GM20431 (cell line): ENCODE measurements around the gene ADCY4.
"Not testable (repeated sequence)": the region's sequence is repeated elsewhere in the genome, so short reads cannot be mapped to it uniquely, and the experiment has no call there.

Experiments
- in situ Hi-C: fragments of 300-500 bp; cut with MseI, MboI; formaldehyde crosslinking; loops from one replicate; pipeline ENCODE4 v1.15.0; 2020; ENCODE audit warnings: low sequenced_read_pairs; ENCODE audit not compliant: unreplicated experiment

Gene ADCY4

DNA sequence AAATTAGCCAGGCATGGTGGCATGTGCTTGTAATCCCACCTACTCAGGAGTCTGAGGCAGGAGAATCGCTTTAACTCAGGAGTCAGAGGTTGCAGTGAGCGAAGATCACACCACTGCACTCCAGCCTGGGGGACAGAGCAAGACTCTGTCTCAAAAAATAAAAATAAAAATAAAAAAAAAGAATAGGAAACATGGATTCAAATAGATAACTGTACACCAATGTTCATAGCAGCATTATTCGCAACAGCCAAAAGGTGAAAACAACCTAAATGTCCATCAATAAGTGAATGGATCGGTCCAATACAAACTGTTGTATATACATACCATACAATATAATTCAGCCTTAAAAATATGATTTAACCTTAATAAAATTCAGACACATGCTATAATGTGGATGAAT lies 8.0 kb upstream of the ADCY4 start:
- in situ Hi-C loops, result no loop called here

DNA sequence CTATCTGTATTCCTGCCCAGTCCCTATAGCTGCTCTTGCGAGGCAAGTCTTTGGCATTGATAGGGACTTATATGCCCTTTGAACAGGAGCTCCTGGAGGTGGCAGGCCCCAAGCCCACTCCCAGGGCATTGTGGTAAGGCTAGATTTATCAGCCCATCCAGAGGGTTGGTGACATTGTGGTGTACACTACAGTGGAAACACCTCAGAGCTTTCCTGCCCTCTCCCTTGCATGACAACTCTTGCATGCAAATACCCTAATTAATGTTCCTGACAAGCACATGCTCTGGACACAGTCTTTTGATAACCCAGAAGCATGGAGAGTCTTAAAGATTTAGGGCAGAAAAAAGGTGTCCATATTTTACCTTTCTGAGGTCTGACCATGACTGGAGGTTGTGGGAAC lies 5.7 kb upstream of the ADCY4 start:
- in situ Hi-C loops, result no loop called here

DNA sequence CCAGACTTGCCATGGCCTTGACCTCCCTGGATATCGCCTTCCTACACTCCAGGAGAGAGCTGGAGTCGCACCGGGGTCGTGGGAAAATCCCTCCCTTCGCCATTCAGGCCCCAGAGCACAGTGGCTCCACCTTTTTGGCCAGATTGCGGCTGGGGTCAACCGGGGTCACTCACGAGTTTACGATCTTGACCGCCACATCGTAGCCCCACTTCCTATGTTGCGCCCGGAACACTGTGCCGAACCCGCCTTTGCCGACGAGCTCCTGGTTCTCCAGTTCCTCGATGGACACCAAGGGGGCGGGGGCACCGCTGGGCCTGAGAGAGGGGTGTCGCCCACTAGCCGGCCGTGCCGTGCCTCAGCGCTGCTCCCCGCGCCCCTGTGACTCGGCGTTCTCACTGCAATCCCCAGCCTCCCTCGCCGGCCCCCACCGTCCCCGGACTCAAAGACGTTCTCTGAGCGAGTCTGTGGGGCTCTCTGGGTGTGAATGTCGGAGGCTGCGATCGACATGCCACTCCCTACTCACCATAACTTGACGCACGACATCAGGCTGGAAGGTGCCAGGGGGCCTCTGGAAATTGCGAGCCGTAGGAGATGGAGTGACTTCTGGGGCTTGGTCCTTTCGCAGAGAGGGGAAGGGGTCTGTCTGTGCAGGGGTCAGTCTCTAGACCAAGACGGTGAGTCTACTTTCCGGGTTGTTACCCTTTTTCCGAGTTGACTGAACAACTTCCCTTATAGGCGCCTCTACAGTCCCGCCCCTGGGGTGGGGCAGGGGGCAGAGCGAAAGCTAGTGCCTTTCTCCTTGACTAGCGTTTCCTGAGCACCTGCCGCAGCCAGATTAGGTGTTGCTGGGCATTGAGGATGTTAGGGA lies 4.6 kb upstream of the ADCY4 start, which contains the start of gene RIPK3:
Gene RIPK3 (minus strand): TSS at position 708 of the 868 bp plus-strand sequence. CDS start 165 bp downstream, at position 543.
- in situ Hi-C loops, result loop anchor here (10.0 kb wide), 1 partner anchor 95 kb away; no protein-coding TSS in a partner anchor

DNA sequence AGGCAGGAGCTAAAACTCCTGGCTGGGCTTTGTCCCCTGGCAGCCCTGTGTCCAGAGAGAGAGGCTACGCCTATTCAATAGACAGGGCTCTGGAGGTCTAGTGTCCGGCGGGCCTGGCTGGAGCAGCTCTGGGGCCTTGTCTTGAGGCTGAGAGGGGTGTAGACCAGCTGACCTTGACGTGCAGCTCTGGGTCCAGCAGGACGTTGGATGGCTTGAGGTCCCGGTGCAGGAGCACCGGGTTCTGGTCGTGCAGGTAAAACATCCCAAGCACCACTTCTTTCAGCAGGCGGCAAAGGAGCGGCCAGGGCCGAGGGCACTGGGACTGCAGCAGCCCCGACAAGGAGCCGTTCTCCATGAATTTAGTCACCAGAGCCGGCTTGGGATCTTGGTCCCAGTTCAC lies 4.0 kb upstream of the ADCY4 start:
- in situ Hi-C loops, result loop anchor here (10.0 kb wide), 1 partner anchor 96 kb away; no protein-coding TSS in a partner anchor

DNA sequence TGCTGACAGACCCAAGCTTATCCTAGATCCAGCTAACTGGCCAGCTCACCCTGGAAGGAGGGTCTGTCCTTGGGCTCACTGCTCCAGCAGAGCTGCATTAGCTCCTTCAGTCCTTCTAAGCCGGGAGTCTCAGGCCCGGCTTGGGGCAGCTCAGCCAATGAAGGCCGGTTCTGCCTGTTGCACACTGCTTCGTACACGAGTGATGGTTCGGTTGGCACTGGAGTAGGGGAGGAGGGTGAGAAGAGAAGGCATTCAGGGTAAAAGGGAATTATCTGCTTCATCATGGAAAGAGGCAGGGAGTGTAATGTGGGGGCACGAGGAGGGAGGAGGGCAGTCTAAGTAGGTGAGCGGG lies 2.9 kb upstream of the ADCY4 start:
- in situ Hi-C loops, result loop anchor here (10.0 kb wide), 1 partner anchor 97 kb away; no protein-coding TSS in a partner anchor

DNA sequence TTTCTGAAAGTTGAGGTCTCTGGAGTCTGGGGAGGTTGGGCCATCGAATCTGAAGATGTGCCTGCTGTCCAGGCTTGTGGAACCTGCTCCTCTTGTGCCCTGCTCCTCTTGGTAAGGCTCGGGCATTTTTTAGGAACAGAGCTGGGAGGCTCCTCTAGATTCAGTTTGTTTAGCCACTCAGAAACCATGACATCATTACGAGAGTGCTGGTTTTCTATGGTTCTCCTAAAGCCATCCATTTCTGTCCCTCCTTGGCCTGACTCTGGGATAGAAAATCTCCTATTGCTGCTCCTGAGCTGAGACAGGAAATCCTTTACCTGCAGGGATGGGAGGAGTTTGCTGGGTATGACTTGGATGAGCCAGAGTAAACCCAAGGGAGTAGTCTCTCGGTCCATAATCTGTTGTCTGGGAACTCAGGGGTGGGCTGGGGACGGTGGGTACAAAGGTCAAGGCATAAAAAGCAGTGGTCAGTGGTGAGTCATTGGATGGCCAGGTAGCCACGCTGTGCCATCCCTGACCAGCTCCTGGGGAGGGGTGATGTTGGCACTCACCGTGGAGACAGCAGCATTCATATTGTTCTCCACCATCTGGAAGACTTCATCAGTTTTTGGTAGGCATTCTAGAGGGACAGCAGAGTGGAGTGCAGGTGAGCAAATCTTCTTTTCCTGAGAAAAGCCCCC lies 2.4 kb upstream of the ADCY4 start:
- in situ Hi-C loops, result loop anchor here (10.0 kb wide), 1 partner anchor 98 kb away; no protein-coding TSS in a partner anchor

DNA sequence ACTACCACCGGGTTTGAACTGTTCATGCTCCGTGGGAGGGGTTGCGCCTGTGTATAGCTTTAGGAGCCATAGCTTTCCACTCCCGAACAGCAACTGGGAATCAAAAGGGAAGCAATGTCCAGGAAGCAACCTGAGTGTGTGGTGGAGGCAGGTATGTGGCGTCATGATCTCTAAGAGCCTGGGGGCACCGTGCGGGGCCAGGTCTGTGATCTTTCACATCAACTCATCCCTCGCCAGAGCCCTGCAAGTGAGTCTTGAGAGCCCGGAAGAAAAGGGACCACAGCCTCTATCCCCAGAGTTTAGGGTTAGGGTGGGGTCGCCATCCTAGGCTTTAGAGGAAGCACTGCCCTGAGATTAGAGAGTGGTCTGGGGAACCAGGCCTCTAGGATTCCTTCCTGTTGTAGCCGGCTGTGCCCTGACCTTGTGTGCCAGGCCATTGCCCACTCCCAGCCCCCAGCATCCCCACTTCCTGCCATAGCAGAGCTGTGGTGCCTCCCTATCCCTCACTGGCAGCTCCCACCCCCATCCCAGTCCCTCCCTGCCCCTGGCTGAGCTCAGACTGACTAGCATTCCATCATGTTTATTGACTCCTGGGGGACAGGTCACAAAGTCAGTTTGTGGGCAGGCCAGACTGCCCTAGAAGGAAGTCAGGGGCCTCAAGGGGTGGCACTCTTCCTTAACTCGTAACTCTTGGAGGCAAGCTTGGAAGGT lies 745 bp upstream of the ADCY4 start:
- in situ Hi-C loops, result loop anchor here (10.0 kb wide), 1 partner anchor 99 kb away; no protein-coding TSS in a partner anchor

DNA sequence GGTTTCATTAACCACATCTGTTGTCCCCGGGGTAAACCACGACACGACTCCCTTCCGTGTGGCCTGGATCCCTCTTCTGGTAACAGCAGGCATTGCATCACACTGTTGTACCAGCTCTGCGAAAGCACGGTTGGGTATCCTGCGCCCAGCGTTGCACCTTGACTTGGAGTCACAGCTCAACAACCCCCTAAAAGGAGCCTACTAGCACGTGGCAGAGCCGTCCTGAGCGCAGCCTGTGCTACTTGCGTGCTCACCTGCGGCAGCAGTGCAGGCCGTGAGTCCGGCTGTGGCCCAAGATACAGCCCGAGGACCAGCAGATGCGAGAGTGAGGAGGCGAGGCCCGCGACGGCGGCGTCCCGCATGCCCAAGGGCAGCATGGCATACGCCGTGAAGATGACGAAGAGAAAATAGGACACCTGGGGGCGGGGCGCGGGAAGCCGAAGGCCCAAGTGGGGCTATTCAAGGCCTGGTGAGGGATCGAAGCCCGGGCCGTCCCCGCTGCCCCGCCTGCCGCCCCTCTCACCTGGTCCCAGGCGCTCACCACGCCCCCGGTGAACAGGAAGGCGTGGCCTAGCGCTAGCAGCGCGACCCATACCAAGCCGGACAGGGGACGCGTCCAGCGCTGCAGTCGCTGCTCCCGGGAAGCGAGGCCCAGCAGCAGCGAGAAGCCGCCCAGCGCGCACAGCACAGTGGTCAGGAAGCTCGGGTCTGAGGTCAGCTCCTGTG lies 2.4 kb downstream of the ADCY4 start:
- in situ Hi-C loops, result loop anchor here (10.0 kb wide), 1 partner anchor 102 kb away; no protein-coding TSS in a partner anchor

DNA sequence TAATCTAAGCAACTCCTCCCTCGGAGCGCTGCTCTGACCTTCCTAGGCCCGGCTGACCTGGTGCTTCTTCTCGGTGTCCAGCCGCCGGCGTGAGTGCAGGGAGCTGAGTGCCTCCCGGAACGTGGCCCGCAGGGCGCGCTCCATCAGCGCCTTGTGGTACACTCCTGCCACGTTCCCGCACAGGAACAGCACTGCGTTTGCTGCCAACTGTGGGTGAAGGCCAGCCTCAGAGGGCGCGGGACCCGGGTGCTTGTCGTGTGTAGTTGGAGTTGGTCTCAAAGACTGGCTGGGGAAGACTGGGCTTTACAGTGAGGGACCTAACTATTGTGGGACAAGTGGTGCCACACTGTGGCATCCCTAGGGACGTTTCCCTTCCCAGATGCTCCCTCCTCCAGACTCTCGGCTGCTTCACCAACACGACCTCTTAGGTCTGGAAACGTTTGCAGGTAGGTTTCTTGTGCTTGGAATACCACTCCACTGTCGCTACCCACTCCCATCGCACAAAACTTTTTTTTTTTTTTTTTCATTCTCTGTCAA lies 3.1 kb downstream of the ADCY4 start:
- in situ Hi-C loops, result loop anchor here (10.0 kb wide), 1 partner anchor 103 kb away; no protein-coding TSS in a partner anchor

DNA sequence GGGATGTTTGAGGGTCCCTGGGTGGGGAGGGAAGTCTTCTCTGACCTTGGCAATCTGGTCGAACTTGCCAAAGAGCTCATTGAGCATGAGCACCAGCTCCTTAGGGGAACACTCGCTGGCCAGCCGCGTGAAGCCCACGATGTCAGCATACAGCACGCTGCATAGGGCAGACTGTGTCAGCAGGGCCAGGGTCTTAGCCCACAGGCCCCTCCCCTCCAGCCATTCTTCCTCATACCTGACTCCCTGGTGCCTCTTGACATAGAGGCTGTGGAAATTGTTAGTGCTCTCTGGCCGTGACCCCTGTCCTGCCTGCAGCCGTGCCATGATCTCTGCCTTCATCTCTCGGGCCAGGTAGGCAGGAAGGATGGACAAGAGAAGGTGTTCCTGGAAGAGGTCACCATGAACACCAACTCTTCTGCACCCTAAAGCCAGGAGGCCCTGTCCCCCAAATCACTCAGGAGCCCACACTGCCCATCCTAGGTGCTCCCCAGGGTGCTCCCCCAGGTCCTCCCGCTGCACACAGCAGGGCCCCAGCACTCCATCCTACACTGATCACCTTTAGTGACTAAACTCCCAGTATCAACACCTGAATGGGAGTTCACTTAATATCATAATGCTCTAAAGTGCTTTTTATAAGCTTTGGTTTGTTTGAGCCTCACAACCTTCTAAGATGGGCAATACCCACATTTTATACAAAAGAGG lies 3.7 kb downstream of the ADCY4 start:
- in situ Hi-C loops, result loop anchor here (10.0 kb wide), 1 partner anchor 104 kb away; no protein-coding TSS in a partner anchor

DNA sequence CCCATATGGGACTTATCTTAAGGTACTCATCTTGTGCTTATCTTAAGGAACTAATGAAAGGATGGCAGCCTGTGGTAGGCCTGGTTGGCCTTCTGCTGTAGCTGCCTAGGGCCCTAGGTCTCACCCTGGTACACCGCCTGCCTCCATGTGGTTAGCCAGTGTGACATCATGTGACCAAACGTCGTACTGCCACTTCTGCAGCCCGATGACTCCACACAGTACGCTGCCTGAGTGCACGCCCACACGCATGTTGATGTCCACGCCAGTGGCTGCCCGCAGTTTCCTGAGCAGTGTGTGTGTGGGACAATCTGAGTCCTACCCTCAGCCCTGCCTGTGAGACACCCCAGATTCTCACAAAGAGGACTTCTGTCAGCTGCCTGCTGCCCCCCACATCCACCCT lies 5.1 kb downstream of the ADCY4 start:
- in situ Hi-C loops, result loop anchor here (10.0 kb wide), 1 partner anchor 105 kb away; no protein-coding TSS in a partner anchor

DNA sequence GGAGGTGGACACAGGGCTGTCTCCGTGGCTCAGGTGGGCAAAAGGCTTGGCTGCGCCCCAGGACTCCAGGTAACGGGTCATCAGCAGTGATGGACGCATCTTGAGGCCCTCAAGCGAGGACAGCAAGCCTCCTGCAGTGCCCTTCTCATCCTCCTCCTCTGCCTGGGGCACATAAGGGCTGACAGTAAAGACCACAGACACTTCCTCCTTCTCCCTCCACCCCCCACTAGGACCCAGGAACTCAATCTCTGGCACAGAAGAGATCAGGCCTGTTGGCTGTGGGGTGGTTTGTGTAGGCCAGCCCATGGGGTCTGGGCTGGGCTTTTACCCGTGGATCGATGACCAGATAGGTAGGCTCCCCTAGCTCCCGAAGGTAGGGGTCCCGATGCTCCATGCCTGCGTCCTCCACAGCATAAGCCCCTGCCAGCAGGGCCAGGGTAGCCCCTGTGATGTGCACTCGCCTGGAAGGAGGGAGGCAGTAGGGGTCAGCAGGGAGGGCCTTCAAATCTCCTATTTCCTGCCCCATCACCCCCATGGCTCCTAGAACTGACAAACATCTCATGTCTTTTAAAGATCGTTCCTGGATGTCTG lies 5.7 kb downstream of the ADCY4 start:
- in situ Hi-C loops, result no loop called here

DNA sequence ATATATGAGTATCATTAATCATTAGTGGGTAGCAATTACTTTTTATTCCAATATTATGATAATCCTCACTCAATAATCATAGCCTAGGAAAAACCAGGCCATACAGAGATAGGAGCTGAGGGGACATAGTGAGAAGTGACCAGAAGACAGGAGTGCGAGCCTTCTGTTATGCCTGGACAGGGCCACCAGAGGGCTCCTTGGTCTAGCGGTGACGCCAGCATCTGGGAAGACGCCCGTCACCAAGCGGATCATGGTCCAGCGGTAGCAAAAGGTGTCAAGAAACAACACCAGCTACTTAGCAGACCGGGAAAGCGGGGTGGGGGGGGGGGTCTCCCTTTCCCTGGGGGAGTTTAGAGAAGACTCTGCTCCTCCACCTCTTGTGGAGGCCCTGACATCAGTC lies 7.0 kb downstream of the ADCY4 start:
- in situ Hi-C loops, result not testable (repeated sequence)

DNA sequence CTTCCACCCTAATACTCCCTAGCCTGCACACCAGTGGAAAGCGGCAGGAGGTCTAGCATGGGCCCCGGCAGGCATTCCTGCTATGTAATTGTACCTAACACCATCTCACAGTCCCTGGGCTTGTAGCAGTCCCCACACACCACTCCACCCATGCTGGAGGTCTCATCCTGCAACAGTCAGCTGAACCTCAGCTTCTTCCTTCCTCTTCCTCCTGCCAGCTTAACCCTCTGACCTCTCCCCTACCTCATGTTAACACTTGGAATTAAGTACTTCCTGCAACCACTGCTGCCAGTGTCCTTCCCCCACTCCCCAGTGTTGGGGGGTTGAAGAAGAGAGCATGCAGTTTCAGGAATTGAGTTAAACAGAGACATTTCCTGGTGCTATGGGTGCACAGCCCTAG lies 7.6 kb downstream of the ADCY4 start:
- in situ Hi-C loops, result no loop called here

DNA sequence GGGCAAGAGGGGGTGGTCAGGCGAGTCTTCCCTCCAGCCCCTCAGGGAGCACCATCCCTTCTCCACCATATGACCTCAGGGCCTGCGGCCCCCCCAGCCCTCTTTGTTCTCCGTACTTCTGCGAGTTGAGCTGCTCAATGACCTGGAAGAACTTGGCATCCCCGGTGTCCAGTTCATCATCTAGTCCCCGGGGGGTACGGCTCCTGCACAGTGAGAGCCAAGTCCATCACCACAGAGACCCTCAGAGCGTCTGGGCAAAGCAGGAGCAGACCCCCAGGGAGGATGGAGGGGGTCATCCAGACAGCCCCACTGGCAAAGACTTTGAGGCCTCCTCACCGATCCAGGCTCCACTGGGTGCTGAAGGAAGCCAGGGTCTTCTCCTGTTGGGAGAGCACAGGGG lies 8.9 kb downstream of the ADCY4 start:
- in situ Hi-C loops, result no loop called here

DNA sequence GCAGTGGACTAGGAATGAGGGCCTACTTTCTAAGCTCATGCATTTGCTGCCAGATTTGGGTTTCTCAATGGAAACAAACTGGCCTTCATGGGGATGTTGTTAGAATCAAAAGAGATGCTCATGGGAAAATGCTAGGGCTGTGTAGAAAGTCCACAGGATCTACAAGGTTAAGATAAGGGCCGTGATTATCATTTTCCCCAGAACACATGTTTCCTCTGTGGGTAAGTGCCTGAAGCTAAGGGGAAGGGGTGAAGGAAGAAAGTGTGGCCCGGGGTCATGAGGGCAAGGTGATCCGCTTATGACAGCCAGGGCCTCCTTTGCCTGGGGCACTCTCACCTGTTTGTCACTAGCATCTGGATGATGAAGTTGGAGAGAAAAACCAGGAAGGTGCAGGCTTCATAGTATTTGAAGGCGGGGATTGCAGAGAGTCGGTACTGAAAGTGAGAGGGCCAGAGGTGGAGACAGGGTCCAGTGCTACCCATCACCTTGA lies 9.8 kb downstream of the ADCY4 start:
- in situ Hi-C loops, result no loop called here

DNA sequence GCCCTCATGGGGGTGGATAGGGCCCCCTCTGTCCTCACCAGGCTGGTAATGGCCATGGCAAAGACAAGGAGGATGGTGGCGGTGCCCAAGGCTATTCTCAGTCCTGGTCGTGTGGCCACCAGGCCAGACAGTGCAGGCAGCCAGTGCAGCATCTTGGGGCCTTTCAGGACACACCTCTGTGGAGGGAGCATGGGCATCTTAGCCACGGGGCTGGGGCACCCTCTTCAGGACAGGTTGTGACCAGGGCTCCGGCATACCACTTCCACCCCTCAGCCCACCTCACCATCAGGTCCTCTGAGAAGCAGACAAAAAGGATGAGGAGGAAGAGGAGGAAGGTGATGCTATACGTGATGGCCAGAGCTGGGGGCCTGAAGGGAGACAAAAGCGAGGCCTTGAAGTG lies 10.8 kb downstream of the ADCY4 start:
- in situ Hi-C loops, result no loop called here

DNA sequence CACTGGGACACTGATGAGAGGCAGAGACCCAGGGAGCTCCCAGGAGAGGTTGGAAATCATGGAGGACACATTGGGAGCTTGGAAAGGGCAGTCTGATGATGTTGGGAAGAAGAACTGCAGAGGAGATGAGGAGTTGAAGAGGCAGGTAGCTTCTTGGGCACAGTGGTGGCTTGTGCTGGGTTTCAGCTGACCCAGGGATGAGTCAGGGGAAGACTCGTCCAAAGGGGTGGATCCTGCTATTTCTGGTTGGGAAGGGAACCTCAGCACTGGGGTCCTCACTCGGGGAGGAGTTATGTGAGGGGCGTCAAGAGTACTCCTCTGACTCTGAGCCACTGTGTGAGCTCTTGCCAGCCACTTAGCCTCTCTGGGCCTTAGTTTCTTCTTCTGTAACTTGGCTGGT lies 11.5 kb downstream of the ADCY4 start:
- in situ Hi-C loops, result no loop called here
